Gastroesophageal sphincter (tissue), 3 donors: ENCODE measurements around the gene LDLRAD4.

Experiments
- CTCF ChIP-seq, 4 experiments: fragments of 200-600 bp in 2 of 4; fragments of 450-650 bp in 2 of 4; sonication (generic) in 1 of 4; IDR thresholded peaks; one replicate each; pipeline ENCODE4 v1.5.1; 2017 to 2019; ENCODE audit warnings: antibody characterized with exemption in 4 of 4, mild to moderate bottlenecking in 2 of 4, moderate library complexity in 2 of 4
- EP300 ChIP-seq: sonication (generic); formaldehyde crosslinking; IDR thresholded peaks from one replicate; pipeline ENCODE4 v1.6.1; 2017; ENCODE audit warnings: antibody characterized with exemption, mild to moderate bottlenecking
- POLR2A ChIP-seq, 2 donors: fragments of 450-650 bp; IDR thresholded peaks; one replicate each; pipeline ENCODE4 v1.6.1; 2017; ENCODE audit warnings: antibody characterized with exemption in 2 of 2, mild to moderate bottlenecking in 2 of 2, moderate library complexity in 1 of 2
- POLR2AphosphoS5 ChIP-seq: sonication (generic); formaldehyde crosslinking; IDR thresholded peaks from one replicate; pipeline ENCODE4 v1.6.1; 2017; ENCODE audit warnings: antibody characterized with exemption

GRCh38 chr18:13231151-13231550, 12.6 kb downstream of the LDLRAD4 start:
- TF ChIP-seq CTCF (IDR thresholded peaks at IDR 0.05) (no peak), EP300 (no peak), POLR2A (IDR thresholded peaks at IDR 0.05) (no peak), POLR2AphosphoS5 (no peak)
